Measurements from ENCODE around the gene RNF141. TPM values are rescaled to one million over a fixed set of nuclear protein-coding genes. Genes with fewer than 3 reads are reported as not detected.

Gene RNF141
- 10.5 and 11.8 TPM in 2 replicates for total RNA-seq

GRCh38 chr11:10540915-10541560 is at the start of gene RNF141:
Gene RNF141, minus strand, starts transcription at chr11:10541187. Its CDS starts 7,029 bp downstream, at chr11:10534158.
- intact Hi-C loops (cut with micrococcal nuclease): loop anchor here (1.0 to 5.0 kb wide), 13 partner anchors 52 to 1574 kb away; partner anchors contain the start of genes ADM, CTR9, EIF4G2 and ZBED5

GRCh38 chr11:10590218-10590915 is 49.4 kb upstream of the RNF141 start:
- intact Hi-C loops (cut with micrococcal nuclease): no loop called here

- intact Hi-C loops (cut with micrococcal nuclease): no loop called here
Measured at GRCh38 chr11:10588904-10589303, 47.9 kb upstream of the RNF141 start.

GRCh38 chr11:10587995-10588394 is 47.0 kb upstream of the RNF141 start:
- intact Hi-C loops (cut with micrococcal nuclease): no loop called here

GRCh38 chr11:10587388-10587787 is 46.4 kb upstream of the RNF141 start:
- intact Hi-C loops (cut with micrococcal nuclease): no loop called here

GRCh38 chr11:10584071-10584501 is 43.1 kb upstream of the RNF141 start:
- intact Hi-C loops (cut with micrococcal nuclease): no loop called here

GRCh38 chr11:10581481-10582019 is 40.6 kb upstream of the RNF141 start:
- intact Hi-C loops (cut with micrococcal nuclease): no loop called here

GRCh38 chr11:10580623-10581022 is 39.6 kb upstream of the RNF141 start:
- intact Hi-C loops (cut with micrococcal nuclease): no loop called here

- intact Hi-C loops (cut with micrococcal nuclease): no loop called here
Measured at GRCh38 chr11:10579700-10580099, 38.7 kb upstream of the RNF141 start.

- intact Hi-C loops (cut with micrococcal nuclease): no loop called here
Measured at GRCh38 chr11:10576035-10576398, 35.0 kb upstream of the RNF141 start.

GRCh38 chr11:10575346-10576034 is 34.5 kb upstream of the RNF141 start:
- intact Hi-C loops (cut with micrococcal nuclease): no loop called here

- intact Hi-C loops (cut with micrococcal nuclease): no loop called here
Measured at GRCh38 chr11:10573556-10573955, 32.6 kb upstream of the RNF141 start.

- intact Hi-C loops (cut with micrococcal nuclease): no loop called here
Measured at GRCh38 chr11:10573028-10573427, 32.0 kb upstream of the RNF141 start.

- intact Hi-C loops (cut with micrococcal nuclease): no loop called here
Measured at GRCh38 chr11:10572533-10572932, 31.5 kb upstream of the RNF141 start.

GRCh38 chr11:10568486-10568941 is 27.5 kb upstream of the RNF141 start, which contains the start of gene LYVE1:
Gene LYVE1, minus strand, starts transcription at chr11:10568665. Its CDS starts 133 bp downstream, at chr11:10568532.
- intact Hi-C loops (cut with micrococcal nuclease): no loop called here

- intact Hi-C loops (cut with micrococcal nuclease): no loop called here
Measured at GRCh38 chr11:10567446-10567845, 26.5 kb upstream of the RNF141 start.

GRCh38 chr11:10566257-10566957 is 25.4 kb upstream of the RNF141 start:
- intact Hi-C loops (cut with micrococcal nuclease): no loop called here

GRCh38 chr11:10565493-10565892 is 24.5 kb upstream of the RNF141 start:
- intact Hi-C loops (cut with micrococcal nuclease): no loop called here

GRCh38 chr11:10564696-10565318 is 23.8 kb upstream of the RNF141 start:
- intact Hi-C loops (cut with micrococcal nuclease): no loop called here

- intact Hi-C loops (cut with micrococcal nuclease): no loop called here
Measured at GRCh38 chr11:10564030-10564429, 23.0 kb upstream of the RNF141 start.

- intact Hi-C loops (cut with micrococcal nuclease): no loop called here
Measured at GRCh38 chr11:10561947-10562346, 21.0 kb upstream of the RNF141 start.

Data from T-helper 1 cell treated with Interleukin-12 subunit alpha and Interleukin-12 subunit beta and Interleukin-4 antibody, amounts not matched to agents 30 ng/mL and 1 ng/mL, for 36 hours (primary cell).